NCI-H1694 treated with DMSO at 0.1 percent for 48 hours (cell line): Measurements from ENCODE around the gene ISYNA1.
"Not testable (repeated sequence)": the region's sequence is repeated elsewhere in the genome, so short reads cannot be mapped to it uniquely, and the experiment has no call there.

Experiments
- DNase-seq: peaks from one replicate; lab custom pipeline; 2025; lab: John Stamatoyannopoulos, UW

Gene ISYNA1

GRCh38 chr19:18419195-18419698 lies 18.7 kb downstream of the ISYNA1 start, which contains the start of gene SSBP4:
TSS of gene SSBP4 (plus strand) at chr19:18419398. CDS start at chr19:18419649, 251 bp downstream.
- DNase-seq, result peak; percentile 44

- no peak for DNase-seq
These were observed 19.3 kb downstream of the ISYNA1 start for GRCh38 chr19:18418483-18419194.

- no peak for DNase-seq
These were observed 19.9 kb downstream of the ISYNA1 start for GRCh38 chr19:18418029-18418482.

GRCh38 chr19:18417250-18418028 lies 20.5 kb downstream of the ISYNA1 start:
- DNase-seq, result peak; percentile 23

- peak; percentile 53 for DNase-seq
These were observed 21.1 kb downstream of the ISYNA1 start for GRCh38 chr19:18416778-18417249.

GRCh38 chr19:18415178-18415867 lies 22.6 kb downstream of the ISYNA1 start:
- DNase-seq, result no peak

GRCh38 chr19:18414504-18415177 lies 23.3 kb downstream of the ISYNA1 start:
- no peak for DNase-seq

GRCh38 chr19:18412610-18413239 lies 25.2 kb downstream of the ISYNA1 start:
- no peak for DNase-seq

- DNase-seq, result peak; percentile 11
These were observed 29.9 kb downstream of the ISYNA1 start for GRCh38 chr19:18408053-18408476.

GRCh38 chr19:18406749-18407148 lies 31.2 kb downstream of the ISYNA1 start:
- DNase-seq, result no peak

- DNase-seq, result not testable (repeated sequence)
These were observed 32.2 kb downstream of the ISYNA1 start for GRCh38 chr19:18405754-18406153.

- not testable (repeated sequence) for DNase-seq
These were observed 35.3 kb downstream of the ISYNA1 start for GRCh38 chr19:18402455-18403248.

- DNase-seq, result no peak
These were observed 36.3 kb downstream of the ISYNA1 start for GRCh38 chr19:18401580-18402112.

GRCh38 chr19:18399008-18399407 lies 38.9 kb downstream of the ISYNA1 start:
- no peak for DNase-seq

- no peak for DNase-seq
These were observed 40.4 kb downstream of the ISYNA1 start, which contains the start of gene LRRC25 for GRCh38 chr19:18397242-18398202. TSS of gene LRRC25 (minus strand) at chr19:18397622. CDS start at chr19:18396963, 659 bp downstream.

GRCh38 chr19:18396471-18397241 lies 41.3 kb downstream of the ISYNA1 start:
- DNase-seq, result no peak

GRCh38 chr19:18393836-18394235 lies 44.1 kb downstream of the ISYNA1 start:
- no peak for DNase-seq

- no peak for DNase-seq
These were observed 45.0 kb downstream of the ISYNA1 start for GRCh38 chr19:18392926-18393325.
